Vagina (tissue), 2 donors: ENCODE measurements around the gene ZCCHC3.
"Not testable (repeated sequence)": the region's sequence is repeated elsewhere in the genome, so short reads cannot be mapped to it uniquely, and the experiment has no call there.

ENCODE experiments used
- POLR2A ChIP-seq, 2 donors: fragments of 450-650 bp; IDR thresholded peaks; one replicate each; pipeline ENCODE4 v1.6.1; 2017; ENCODE audit warnings: antibody characterized with exemption in 2 of 2, mild to moderate bottlenecking in 2 of 2, moderate library complexity in 2 of 2
- POLR2AphosphoS5 ChIP-seq, 2 donors: sonication (generic); formaldehyde crosslinking; IDR thresholded peaks; one replicate each; pipeline ENCODE4 v1.9.0; 2017; ENCODE audit warnings: antibody characterized with exemption in 2 of 2, mild to moderate bottlenecking in 2 of 2, low read depth in 1 of 2; ENCODE audit not compliant: insufficient read depth in 1 of 2
- TF ChIP-seq, protein P1 (sequence below), 3 experiments: fragments of 450-650 bp in 2 of 3; fragments of 200-600 bp in 1 of 3; sonication (generic) in 1 of 3; IDR thresholded peaks; one replicate each; pipeline ENCODE4 v1.5.1; 2017 to 2019; ENCODE audit warnings: antibody characterized with exemption in 3 of 3, mild to moderate bottlenecking in 2 of 3, moderate library complexity in 2 of 3

DNA sequence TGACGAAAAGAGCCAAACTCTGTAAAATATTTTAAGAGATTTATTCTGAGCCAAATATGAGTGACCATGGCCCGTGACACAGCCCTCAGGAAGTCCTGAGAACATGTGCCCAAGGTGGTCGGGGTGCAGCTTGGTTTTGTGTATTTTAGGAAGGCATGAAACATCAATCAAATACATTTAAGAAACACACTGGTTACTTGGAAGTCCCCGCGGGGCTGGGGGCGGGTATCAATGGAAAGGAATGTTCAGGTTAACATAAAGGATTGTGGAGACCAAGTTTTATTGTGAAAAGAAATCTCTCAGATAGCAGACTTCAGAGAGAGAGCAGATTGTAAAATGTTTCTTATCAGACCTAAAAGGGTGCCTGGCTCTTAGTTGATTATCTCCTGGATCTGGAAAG lies 43.9 kb upstream of the ZCCHC3 start:
- TF ChIP-seq, protein P1, sequence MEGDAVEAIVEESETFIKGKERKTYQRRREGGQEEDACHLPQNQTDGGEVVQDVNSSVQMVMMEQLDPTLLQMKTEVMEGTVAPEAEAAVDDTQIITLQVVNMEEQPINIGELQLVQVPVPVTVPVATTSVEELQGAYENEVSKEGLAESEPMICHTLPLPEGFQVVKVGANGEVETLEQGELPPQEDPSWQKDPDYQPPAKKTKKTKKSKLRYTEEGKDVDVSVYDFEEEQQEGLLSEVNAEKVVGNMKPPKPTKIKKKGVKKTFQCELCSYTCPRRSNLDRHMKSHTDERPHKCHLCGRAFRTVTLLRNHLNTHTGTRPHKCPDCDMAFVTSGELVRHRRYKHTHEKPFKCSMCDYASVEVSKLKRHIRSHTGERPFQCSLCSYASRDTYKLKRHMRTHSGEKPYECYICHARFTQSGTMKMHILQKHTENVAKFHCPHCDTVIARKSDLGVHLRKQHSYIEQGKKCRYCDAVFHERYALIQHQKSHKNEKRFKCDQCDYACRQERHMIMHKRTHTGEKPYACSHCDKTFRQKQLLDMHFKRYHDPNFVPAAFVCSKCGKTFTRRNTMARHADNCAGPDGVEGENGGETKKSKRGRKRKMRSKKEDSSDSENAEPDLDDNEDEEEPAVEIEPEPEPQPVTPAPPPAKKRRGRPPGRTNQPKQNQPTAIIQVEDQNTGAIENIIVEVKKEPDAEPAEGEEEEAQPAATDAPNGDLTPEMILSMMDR (IDR thresholded peaks at IDR 0.05) = not testable (repeated sequence)
- not testable (repeated sequence) for TF ChIP-seq POLR2A (IDR thresholded peaks at IDR 0.05); POLR2AphosphoS5 (IDR thresholded peaks at IDR 0.05; ENCODE audit: insufficient read depth in 1 of 2, low read depth in 1 of 2)
